CD4-positive, alpha-beta T cell treated with Interleukin-1 beta for 1 hour (primary cell): ENCODE results near the gene FAM227B.
"Not testable (repeated sequence)": the region's sequence is repeated elsewhere in the genome, so short reads cannot be mapped to it uniquely, and the experiment has no call there.

ENCODE experiments used
- DNase-seq, 2 donors: peaks; one replicate each; pipeline ENCODE4 v3.0.0-alpha.2; 2020 to 2022

Gene FAM227B

GRCh38 chr15:49606594-49606993, 14.0 kb downstream of the FAM227B start:
- no peak for DNase-seq

GRCh38 chr15:49605588-49605987, 15.0 kb downstream of the FAM227B start:
- DNase-seq = no peak

- DNase-seq = no peak
These were observed 15.8 kb downstream of the FAM227B start for GRCh38 chr15:49604625-49605409.

GRCh38 chr15:49592829-49593316, 27.7 kb downstream of the FAM227B start:
- not testable (repeated sequence) for DNase-seq

GRCh38 chr15:49589030-49589429, 31.6 kb downstream of the FAM227B start:
- no peak for DNase-seq

GRCh38 chr15:49573421-49573820, 47.2 kb downstream of the FAM227B start:
- DNase-seq = no peak

- no peak for DNase-seq
These were observed 49.9 kb downstream of the FAM227B start for GRCh38 chr15:49570672-49571071.

- DNase-seq = no peak
These were observed 50.4 kb downstream of the FAM227B start for GRCh38 chr15:49570174-49570573.

GRCh38 chr15:49560045-49560444, 60.6 kb downstream of the FAM227B start:
- no peak for DNase-seq

GRCh38 chr15:49558929-49559328, 61.7 kb downstream of the FAM227B start:
- DNase-seq = no peak

GRCh38 chr15:49556437-49556836, 64.2 kb downstream of the FAM227B start:
- DNase-seq = no peak

- not testable (repeated sequence) for DNase-seq
These were observed 70.3 kb downstream of the FAM227B start for GRCh38 chr15:49550342-49550741.

GRCh38 chr15:49538520-49538919, 82.1 kb downstream of the FAM227B start:
- no peak for DNase-seq

GRCh38 chr15:49530092-49530491, 90.5 kb downstream of the FAM227B start:
- DNase-seq = no peak

GRCh38 chr15:49528289-49528688, 92.3 kb downstream of the FAM227B start:
- no peak for DNase-seq

GRCh38 chr15:49521802-49522201, 98.8 kb downstream of the FAM227B start:
- DNase-seq = no peak

- DNase-seq = not testable (repeated sequence)
These were observed 107.9 kb downstream of the FAM227B start for GRCh38 chr15:49512739-49513138.

- DNase-seq = no peak
These were observed 113.4 kb downstream of the FAM227B start for GRCh38 chr15:49507261-49507660.

GRCh38 chr15:49506341-49506740, 114.3 kb downstream of the FAM227B start:
- no peak for DNase-seq

GRCh38 chr15:49501586-49501985, 119.0 kb downstream of the FAM227B start:
- DNase-seq = no peak

GRCh38 chr15:49495993-49496753, 124.4 kb downstream of the FAM227B start:
- no peak for DNase-seq

- no peak for DNase-seq
These were observed 125.8 kb downstream of the FAM227B start for GRCh38 chr15:49494842-49495241.

GRCh38 chr15:49492830-49493229, 127.8 kb downstream of the FAM227B start:
- no peak for DNase-seq

- no peak for DNase-seq
These were observed 128.5 kb downstream of the FAM227B start for GRCh38 chr15:49492151-49492550.
